ENCODE data around the gene GGN.
"Not testable (repeated sequence)": the region's sequence is repeated elsewhere in the genome, so short reads cannot be mapped to it uniquely, and the experiment has no call there.

Gene GGN

DNA sequence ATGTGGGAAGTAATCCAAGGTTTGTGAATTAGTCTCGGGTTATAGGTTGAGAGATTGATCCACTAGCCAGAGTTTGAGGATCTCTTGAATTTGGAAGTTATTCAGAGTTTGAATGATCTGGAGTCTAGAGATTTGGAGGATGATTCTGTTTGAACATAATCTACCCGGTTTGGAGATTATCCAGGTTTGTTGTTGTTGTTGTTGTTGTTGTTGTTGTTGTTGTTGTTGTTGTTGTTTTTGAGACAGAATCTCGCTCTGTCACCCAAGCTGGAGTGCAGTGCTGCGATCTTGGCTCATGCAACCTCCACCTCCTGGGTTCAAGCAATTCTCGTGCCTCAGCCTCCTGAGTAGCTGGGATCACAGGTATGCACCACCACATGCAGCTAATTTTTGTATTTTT is 24.1 kb upstream of the GGN start:
- DNase-seq (ENCODE audit: low read depth) = not testable (repeated sequence)

DNA sequence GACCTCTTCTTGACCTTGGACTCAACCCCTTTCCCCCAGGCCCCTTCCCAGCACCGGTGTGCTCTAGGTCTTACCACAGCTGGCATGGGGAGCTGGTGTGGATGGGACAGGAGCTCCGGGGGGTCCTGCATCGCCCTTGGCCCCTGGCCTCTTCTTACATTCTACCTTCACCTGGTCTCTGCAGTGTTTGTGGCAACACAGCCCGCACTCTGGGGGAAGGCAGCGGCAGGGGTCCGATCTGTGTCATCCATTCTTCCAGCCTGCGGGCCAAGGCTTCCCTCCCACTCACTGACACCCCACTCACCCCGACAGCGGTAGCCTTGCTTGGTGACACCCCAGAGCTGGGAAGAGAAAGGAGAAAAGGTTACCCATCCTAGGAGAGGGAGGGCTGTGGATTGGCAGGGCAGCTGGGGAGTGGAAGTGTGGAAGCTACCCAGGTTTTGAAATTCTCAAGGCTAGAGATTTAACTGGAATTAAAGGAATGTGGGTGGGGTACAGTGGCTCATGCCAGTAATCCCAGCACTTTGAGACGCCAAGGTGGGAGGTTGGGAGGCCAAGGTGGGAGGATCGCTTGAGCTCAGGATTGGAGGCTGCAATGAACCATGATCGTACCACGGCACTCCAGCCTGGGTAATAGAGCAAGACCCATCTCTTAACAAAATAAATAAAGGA is 23.3 kb upstream of the GGN start:
- no peak for DNase-seq (ENCODE audit: low read depth)

DNA sequence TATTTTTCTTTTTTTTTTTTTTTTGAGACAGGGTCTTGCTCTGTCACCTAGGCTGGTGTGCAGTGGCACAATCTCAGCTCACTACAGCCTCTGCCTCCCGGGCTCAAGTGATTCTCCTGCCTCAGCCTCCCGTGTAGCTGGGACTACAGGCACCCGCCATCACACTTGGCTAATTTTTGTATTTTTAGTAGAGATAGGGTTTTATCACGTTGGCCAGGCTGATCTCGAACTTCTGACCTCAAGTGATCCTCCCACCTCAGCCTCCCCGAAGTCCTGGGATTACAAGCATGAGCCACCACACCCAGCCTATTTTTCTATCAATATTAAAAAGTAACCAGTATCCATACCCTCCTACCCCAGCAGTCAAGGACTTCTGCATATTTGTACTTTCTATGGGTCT is 22.6 kb upstream of the GGN start:
- DNase-seq (ENCODE audit: low read depth) = not testable (repeated sequence)

DNA sequence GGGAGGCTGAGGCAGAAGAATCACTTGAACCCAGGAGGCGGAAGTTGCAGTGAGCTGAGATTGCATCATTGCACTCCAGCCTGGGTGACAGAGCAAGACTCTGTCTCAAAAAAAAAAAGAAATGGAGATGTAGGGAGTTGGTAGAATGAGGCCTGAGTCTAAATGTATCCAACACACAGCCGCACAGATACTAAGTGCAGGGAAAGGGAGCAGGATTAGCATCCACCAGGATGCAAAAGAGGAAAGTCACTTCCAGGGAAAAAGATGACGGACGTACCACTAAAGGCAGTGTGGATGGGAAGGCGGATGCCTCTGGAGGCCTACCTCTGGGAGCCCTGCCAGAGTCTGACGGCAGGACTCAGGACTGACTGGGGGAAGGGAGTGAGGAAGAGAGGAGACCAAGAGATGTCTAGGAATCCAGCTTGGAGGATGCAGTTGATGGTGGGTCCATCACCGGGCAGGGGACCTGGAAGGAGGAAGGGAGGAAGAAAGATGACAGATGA is 21.8 kb upstream of the GGN start:
- no peak for DNase-seq (ENCODE audit: low read depth)

DNA sequence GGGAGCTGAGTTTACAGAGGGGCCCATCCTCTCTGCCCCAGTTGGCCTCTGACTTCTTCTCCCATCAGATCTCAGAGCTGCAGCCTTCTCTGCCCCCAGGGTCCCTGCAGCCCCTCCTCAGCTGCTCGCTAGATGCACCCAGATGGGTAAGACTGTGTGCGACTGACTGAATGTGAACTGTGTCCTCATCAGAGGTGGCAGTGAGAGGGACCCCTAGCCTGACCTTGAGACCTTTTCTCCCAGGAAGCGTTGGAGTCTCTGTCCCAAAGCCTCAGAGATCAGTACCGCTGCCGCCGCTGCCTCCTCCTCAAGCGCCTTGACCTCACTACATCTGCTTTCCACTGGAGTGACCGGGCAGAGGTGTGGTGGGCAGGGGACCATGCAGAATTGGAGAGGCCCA is 17.4 kb upstream of the GGN start:
- DNase-seq (ENCODE audit: low read depth) = no peak

DNA sequence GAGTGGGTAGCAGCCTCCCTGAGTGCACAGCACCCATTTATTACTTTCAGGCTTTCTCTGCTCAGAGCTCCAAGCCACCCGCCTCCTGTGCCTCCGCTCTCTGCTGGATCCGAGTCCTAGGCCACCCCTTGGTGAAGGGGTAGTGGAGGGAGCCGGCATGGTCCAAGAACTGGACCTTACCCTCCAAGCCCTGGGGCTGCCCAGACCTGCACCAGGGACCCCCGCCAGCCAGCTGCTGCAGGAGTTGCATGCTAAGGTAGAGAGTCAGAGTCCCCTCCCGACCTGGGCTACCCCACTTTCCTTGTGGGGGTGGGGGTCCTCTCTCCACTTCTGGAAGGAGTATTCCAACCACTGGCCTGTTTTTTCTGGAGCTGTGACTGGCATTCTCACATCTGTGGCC is 17.0 kb upstream of the GGN start:
- no peak for DNase-seq (ENCODE audit: low read depth)

DNA sequence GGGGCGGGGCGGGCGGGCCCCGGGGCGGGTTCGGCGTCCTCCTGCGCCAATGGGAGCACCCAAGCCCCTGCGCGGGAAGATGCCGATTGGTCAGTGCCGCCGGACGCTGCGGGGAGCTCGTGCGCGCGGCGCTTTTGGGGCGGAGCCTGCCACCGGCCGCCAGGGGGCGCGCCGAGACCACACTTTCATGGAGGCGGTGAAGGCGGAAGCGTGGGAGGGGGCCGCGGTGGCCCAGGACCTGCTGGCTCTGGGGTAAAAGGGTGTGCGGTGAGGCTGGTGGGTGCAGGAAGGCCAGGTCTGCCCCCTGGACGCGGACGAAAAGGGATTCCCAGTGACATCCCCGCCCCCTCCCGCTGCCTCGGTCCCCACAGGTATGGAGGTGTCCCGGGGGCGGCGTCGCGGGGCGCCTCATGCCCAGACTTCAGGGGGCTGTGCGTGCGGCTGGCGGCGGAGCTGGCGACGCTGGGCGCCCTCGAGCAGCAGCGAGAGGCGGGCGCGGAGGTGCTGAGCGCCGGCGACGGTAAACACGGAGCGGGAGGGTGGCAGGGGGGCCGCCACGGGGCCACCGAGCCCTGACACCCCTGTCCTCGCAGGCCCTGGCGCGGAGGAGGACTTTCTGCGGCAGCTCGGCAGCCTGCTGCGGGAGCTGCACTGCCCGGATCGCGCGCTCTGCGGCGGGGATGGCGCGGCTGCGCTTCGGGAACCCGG is 15.3 kb upstream of the GGN start, which contains the start of gene FAM98C:
Gene FAM98C, plus strand, starts transcription at position 127 of the 708 bp plus-strand sequence. Its CDS starts 61 bp downstream, at position 188.
- peak; percentile 94 for DNase-seq (ENCODE audit: low read depth)

DNA sequence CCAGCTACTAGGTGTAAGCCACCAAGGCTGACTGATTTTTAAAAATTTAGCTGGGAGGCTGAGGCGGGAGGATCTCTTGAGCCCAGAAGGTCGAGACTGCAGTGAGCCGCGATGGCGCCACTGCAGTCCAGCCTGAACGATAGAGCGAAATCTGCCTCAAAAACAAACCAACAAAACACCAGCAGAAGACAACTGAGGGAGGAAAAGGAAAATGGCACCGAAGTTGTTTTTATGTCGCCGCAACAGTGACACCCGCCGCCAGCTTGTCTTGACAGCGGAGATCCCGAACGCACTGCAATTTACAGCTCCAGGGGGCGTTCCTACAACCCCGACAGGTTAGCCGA is 14.8 kb upstream of the GGN start:
- no peak for DNase-seq (ENCODE audit: low read depth)

DNA sequence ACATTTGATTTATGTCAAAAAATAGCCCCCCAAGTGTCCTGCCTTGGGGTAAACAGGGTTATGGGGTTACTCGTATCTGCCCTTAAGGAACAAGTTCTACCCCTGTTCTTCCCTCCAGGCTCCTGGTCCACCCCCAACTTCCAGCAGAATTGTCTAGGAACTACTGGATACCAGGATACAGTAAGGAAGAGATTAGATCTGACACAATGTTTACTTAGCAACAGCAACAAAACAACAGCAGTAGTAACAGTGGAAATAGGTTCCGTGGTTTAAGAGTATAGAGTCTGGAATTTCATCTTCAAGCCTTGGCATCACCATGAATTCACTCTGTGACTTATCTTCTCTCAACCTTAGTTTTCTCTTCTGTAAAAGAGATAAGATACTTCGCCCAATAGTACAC is 13.3 kb upstream of the GGN start:
- DNase-seq (ENCODE audit: low read depth) = no peak

DNA sequence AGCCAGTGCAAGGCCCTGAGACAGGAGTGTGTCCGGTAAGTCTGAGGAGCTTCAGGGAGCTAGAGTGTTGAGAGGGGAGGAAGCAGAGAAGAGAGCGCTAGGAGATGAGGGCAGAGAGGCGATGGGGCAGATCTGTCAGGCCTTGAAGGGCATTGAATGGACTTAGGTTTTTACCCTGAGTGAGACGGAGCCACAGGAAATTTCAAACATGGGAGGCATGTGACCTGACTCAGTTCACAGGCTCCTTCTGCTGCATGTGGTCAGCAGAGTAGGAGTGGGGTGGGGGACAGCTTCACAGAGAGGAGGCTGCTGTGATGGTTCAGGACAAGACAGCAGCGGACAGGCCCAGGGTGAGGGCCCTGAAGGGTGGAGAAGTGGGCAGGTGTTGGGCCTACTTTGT is 12.5 kb upstream of the GGN start:
- no peak for DNase-seq (ENCODE audit: low read depth)

DNA sequence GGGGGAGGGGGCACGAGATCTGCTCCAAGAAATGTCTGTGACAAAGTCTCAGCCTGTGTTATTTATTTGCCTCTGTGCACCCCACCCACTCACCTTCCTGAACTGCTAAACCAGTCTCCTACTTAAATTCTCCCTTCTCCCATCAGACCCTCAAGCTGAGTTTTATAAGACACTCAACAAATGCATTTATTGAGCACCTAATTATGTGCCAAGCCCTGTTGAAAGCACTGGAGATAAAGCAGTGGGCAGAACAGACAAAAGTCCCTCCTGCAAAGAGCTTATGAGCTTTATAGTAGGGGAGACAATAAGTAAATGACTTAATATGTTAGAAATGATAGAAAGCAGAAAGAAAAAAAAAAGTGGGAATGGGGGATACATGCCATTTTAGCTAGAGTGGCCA is 11.7 kb upstream of the GGN start:
- DNase-seq (ENCODE audit: low read depth) = no peak

DNA sequence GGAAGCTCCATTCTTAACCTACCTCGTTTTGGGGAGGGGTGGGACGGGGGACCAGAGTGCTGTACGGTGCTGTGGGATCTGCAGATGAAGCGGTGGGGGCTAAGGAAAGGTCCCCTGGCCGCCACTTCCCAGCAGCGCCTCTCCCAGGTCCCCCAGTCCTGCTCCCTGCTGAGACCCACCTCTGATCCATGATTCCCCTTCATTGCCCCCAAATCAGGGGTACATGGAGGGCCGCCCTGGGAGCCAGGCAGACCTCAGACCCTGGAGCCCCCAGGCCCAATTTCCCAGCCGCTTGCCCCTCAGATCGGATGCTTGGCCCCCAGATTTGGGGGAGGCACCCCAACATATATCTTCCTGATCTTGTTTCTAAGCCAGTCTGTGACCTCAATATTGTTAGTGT is 11.2 kb upstream of the GGN start:
- DNase-seq (ENCODE audit: low read depth) = no peak

DNA sequence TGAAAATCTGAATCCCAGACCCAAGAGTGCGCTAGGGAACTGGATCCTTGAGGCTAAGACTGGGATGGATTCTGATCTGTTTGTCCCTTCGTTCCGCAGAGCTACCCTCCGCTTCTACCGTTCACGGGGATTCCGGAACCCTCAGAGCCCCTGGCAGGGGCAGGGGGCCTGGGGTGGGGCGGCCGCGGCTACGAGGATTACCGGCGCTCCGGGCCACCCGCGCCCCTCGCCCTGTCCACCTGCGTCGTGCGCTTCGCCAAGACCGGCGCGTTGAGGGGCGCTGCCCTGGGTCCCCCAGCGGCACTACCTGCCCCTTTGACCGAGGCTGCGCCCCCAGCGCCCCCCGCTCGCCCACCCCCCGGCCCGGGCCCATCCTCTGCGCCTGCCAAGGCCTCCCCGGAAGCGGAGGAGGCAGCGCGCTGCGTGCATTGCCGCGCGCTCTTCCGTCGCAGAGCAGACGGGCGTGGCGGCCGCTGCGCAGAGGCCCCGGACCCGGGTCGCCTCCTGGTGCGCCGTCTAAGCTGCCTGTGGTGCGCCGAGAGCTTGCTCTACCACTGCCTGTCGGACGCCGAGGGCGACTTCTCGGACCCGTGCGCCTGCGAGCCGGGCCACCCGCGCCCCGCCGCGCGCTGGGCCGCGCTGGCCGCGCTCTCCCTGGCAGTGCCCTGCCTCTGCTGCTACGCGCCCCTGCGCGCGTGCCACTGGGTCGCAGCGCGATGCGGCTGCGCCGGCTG is 7.7 kb upstream of the GGN start:
- DNase-seq (ENCODE audit: low read depth) = no peak

DNA sequence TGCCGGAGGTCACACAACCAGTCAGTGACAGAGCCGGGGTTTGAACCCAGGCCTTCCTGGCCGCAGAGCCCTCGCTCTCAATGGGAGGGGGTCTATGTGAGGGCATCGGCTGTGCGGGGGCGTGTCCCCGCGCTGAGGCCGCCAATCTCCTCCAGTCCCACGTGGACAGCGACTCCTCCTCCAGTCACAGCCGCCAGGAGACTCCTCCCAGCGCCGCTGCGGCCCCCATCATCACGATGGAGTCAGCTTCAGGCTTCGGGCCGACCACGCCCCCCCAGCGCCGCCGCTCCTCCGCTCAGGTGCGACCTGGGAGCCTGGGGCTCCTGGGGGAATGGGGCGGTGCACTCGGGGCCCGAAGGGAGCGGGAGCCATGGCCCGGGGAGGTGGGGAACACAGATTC is 6.7 kb upstream of the GGN start:
- no peak for DNase-seq (ENCODE audit: low read depth)

DNA sequence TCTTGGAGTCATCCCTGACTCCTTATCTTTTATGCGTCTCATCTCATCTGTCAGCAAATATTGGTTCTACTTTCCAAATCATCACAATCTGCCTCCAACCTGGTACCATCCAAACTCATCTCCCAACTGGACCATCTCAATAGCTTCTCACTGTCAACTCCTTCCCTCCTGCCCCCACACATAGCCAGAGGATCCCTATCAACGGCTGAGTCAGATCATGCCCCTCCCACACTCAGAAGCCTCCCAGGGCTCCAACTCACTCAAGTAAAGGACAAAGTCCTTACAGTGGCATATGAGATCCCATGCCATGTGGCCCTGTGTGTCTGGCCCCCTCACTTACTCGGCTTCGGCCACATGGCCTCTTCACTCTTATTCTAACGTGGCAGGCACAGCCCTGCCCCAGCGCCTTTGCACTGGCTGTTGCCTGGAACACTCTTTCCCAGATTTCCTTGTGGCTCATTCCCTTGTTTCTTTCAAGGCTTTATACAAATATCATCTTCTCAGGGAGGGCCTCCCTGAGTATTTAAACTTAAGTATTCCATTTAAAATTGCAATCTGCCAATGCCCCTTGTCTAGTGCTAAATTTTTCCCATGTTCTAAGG is 5.0 kb upstream of the GGN start:
- no peak for DNase-seq (ENCODE audit: low read depth)

DNA sequence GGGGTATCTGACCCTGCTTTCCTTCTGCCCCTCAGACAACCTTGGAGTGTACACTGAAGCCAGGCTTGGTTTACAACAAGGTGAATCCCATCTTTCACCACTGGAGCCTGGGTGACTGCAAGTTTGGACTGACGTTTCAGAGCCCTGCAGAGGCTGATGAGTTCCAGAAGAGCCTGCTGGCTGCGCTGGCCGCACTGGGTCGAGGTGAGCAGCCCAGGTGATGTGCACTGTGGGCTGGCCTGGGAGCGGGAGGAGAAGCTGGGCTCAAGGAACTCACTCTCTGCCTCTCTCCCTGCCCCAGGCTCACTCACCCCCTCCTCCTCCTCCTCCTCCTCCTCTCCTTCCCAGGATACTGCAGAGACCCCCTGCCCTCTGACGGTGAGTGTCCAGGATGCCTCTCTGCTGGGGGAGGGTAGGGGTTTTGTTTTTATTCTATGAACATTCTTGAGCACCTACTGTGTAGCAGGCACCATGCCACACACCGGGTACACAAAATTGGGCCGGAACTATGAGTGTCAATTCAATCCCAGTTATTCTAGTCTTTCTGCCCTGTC is 4.2 kb upstream of the GGN start:
- DNase-seq (ENCODE audit: low read depth) = no peak

DNA sequence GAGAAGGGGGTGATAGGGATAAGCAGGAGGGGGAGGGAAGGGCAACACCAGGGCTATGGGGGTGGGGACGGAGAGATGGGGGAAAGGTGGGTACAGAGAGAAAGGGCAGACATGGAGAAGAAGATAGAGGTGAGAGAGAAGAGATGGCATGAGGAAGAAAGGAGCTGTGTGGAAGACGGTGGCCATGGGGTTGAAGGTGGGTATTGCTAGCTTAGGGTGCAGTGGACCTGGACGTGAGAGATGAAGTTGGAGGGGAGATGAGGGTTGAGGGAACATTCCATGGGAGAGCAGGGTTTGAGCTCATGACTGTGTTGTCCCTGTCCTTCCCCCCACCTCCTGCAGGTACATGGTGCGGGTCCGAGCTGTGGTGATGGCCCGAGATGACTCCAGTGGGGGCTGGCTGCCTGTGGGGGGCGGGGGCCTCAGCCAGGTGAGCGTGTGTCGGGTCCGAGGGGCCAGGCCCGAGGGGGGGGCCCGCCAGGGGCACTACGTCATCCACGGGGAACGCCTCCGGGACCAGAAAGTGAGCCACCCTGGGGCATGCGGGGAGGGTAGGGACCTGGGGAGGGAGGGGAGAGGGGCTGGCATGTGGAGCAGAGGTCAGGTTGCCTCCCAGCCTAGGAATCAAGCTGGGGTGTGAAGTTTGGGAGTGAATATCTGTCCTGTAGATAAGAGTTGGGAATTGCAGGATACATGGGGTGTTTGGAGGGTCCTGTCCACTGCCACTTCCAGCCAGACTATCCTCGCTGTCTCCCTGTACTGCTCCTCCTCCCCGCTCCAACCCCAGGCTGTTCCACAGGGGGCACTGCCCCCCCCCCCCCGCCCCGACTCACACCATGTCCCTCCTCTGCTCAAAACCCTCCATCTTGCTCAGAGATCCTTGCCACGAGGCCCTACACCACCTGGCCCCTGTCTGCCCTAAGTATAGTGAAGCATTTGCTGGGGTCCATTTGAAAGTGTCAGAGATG is 2.4 kb upstream of the GGN start:
- DNase-seq (ENCODE audit: low read depth) = no peak

DNA sequence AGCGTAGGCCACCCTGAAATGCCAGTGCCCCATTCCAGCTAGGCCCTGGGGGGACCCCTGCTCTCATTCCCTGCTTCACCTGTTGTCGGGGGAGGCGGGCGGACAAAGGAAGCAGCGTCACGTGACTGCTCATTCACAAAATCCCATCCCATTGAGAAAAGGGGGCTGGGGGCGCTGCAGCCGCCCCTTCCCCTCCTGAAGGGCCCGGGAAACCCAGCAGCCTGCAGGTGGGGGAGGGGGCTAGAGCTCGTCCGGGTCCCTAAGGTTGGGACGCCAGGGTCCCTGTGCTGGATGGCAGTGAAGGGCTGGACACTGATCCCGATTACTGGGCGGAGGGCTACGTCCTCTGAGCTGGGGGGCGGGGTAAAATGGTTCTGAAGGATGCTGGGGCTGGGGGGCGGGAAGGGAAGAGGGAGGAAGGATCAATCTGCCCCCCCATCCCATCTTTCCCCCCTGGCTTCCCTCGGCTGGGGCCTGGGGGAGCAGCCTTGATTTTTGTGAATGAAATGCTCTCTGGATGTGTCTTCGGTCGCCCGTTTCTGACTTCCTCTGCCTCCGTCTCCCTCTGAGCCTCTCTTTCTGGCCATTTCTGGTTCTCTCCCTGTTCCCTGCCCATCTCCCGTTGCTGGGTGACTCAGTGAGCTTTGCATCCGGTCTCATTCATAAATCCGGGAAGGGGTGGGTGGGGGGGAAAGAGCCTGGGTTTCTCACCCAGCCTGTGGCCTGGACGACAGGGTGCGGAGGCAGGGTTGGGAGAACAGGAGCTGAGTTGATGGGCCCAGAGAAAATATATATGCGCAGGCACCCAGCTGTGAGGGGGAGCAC is 1.5 kb upstream of the GGN start:
- no peak for DNase-seq (ENCODE audit: low read depth)

DNA sequence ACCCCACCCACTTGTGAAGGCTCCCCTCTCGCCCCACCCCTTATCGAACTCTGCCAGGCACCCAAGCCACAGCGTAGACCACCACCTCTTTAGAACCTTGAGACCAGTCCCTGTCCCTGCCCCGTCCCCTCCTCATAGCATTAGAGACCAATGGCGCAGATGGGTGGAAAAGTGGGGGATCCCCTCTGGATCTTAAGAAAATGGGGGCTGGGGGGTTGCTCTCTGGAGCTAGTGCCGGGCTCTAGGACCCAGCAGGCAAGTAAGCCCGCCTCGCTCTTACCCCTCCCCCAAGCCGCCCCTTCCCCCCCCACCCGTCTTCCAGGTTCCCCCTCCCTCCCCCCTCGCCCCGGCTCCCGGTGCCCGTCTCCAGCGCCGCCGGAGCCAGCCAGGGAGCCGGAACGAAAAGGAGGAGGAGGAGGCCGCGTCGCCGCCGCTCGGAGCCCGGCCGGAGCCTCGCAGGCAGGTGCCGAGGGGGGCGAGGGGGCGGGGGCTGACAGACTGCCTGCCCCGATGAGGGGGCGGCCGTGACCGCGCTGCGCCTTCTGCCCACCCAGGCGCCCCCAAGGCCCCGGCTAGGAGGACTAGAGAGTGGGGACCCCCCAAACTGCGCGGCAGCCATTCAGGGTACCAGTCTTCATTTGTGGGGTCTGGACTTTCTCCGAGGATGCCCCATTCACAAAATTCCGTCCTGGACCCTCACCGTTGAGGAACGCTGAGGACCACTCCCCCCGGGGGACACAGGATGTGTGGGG is 691 bp upstream of the GGN start, which contains the start of gene SPRED3:
Gene SPRED3, plus strand, starts transcription at position 349 of the 752 bp plus-strand sequence. CDS start 1,606 bp downstream, outside the sequence.
- DNase-seq (ENCODE audit: low read depth) = no peak

Measured in CMK (cell line).